Endothelial cell of umbilical vein (primary cell): Measurements from ENCODE around the gene CKS2.

Experiments used
- EZH2 ChIP-seq: IDR thresholded peaks from 2 replicates; pipeline ENCODE4 v1.6.1; 2012; ENCODE audit warnings: borderline replicate concordance, low read depth, mild to moderate bottlenecking, moderate library complexity, low read length, inconsistent platforms; ENCODE audit not compliant: severe bottlenecking
- GATA2 ChIP-seq: IDR thresholded peaks from 2 replicates; pipeline ENCODE4 v1.7.0; 2011; ENCODE audit warnings: low read depth, mild to moderate bottlenecking, moderate library complexity, mixed read lengths, low read length; ENCODE audit not compliant: insufficient read length, insufficient read depth
- POLR2A ChIP-seq: IDR thresholded peaks from 2 replicates; pipeline ENCODE4 v1.6.1; 2012; ENCODE audit warnings: low read depth, mild to moderate bottlenecking, control low read depth, low read length
- POLR2AphosphoS5 ChIP-seq: IDR thresholded peaks from 2 replicates; pipeline ENCODE4 v1.6.1; 2012; ENCODE audit warnings: low read depth, mild to moderate bottlenecking, control low read depth, low read length, moderate library complexity; ENCODE audit not compliant: insufficient read depth
- TF ChIP-seq, protein P1 (sequence below), 2 donors: IDR thresholded peaks; 1 replicate in 1 of 2; 2 replicates in 1 of 2; pipeline ENCODE4 v1.5.1; 2011; ENCODE audit warnings: low read length in 2 of 2, mild to moderate bottlenecking in 2 of 2, moderate library complexity in 2 of 2, control low read depth in 1 of 2, inconsistent platforms in 1 of 2, low read depth in 1 of 2; ENCODE audit not compliant: insufficient read depth in 1 of 2; ENCODE audit errors: extremely low read depth in 1 of 2
- TF ChIP-seq, protein P2 (sequence below): IDR thresholded peaks from 2 replicates; pipeline ENCODE4 v1.6.1; 2011; ENCODE audit not compliant: insufficient read depth, insufficient read length

DNA sequence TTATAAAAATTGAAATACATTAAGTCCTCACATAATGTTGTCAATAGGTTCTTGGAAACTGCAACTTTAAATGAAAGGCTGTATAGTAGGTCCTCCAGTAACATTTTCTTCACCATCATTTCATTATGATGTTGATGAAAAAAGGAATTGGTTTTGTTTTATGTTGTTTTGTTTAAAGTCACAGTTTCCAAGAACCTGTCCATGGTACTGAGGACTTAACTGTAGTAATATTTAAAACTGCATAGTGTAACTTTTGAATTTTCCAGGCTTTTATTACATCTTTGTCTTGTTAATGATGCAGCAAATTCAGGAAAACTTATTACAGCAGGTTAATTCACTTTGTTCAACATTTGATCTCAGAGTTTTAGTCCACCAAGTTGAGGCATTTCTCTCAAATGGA is 18.9 kb downstream of the CKS2 start:
- TF ChIP-seq, protein P1, sequence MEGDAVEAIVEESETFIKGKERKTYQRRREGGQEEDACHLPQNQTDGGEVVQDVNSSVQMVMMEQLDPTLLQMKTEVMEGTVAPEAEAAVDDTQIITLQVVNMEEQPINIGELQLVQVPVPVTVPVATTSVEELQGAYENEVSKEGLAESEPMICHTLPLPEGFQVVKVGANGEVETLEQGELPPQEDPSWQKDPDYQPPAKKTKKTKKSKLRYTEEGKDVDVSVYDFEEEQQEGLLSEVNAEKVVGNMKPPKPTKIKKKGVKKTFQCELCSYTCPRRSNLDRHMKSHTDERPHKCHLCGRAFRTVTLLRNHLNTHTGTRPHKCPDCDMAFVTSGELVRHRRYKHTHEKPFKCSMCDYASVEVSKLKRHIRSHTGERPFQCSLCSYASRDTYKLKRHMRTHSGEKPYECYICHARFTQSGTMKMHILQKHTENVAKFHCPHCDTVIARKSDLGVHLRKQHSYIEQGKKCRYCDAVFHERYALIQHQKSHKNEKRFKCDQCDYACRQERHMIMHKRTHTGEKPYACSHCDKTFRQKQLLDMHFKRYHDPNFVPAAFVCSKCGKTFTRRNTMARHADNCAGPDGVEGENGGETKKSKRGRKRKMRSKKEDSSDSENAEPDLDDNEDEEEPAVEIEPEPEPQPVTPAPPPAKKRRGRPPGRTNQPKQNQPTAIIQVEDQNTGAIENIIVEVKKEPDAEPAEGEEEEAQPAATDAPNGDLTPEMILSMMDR (IDR thresholded peaks at IDR 0.05; ENCODE audit: extremely low read depth in 1 of 2, insufficient read depth in 1 of 2, low read depth in 1 of 2, low read length in 2 of 2): no peak
- TF ChIP-seq POLR2AphosphoS5 (no peak), POLR2A (no peak), EZH2 (no peak), GATA2 (no peak)
- TF ChIP-seq, protein P2, sequence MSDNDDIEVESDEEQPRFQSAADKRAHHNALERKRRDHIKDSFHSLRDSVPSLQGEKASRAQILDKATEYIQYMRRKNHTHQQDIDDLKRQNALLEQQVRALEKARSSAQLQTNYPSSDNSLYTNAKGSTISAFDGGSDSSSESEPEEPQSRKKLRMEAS: no peak
